H1 (cell line): ENCODE data around the gene SERPINF2. TPM values are rescaled to one million over a fixed set of nuclear protein-coding genes. Genes with fewer than 3 reads are reported as not detected.

Experiments used
- HDAC2 ChIP-seq, 2 experiments: fragments of 300-600 bp in 1 of 2; sonication (generic) in 1 of 2; IDR thresholded peaks; 2 replicates each; pipeline ENCODE4 v1.6.1; 2011 to 2012; ENCODE audit warnings: low read depth in 2 of 2, low read length in 2 of 2, mild to moderate bottlenecking in 2 of 2, moderate library complexity in 2 of 2, borderline replicate concordance in 1 of 2, inconsistent platforms in 1 of 2
- JUN ChIP-seq: IDR thresholded peaks from 2 replicates; pipeline ENCODE4 v1.6.1; 2011; ENCODE audit warnings: low read depth, mild to moderate bottlenecking, improper control_type of control experiment, low read length
- JUND ChIP-seq: IDR thresholded peaks from 2 replicates; pipeline ENCODE4 v1.6.1; 2011; ENCODE audit warnings: mild to moderate bottlenecking, improper control_type of control experiment, low read length
- POLR2A ChIP-seq, 2 experiments: IDR thresholded peaks; 1 replicate in 1 of 2; 2 replicates in 1 of 2; pipeline ENCODE4 v1.6.1; 2011; ENCODE audit warnings: low read depth in 2 of 2, low read length in 2 of 2, mild to moderate bottlenecking in 2 of 2; ENCODE audit errors: control extremely low read depth in 1 of 2
- RBBP5 ChIP-seq: IDR thresholded peaks from 2 replicates; pipeline ENCODE4 v1.7.1; 2012; ENCODE audit warnings: low read depth, mild to moderate bottlenecking, inconsistent platforms, low read length, moderate library complexity, borderline replicate concordance
- RNF2 ChIP-seq: fragments of 200-900, 300-1000 bp; sonication (generic); IDR thresholded peaks from 2 replicates; pipeline ENCODE4 v1.7.1; 2016; ENCODE audit warnings: borderline replicate concordance, low read depth, mild to moderate bottlenecking, antibody characterized with exemption, low read length; ENCODE audit not compliant: poor library complexity, severe bottlenecking; ENCODE audit errors: missing control alignments
- RXRA ChIP-seq: IDR thresholded peaks from 2 replicates; pipeline ENCODE4 v1.6.1; 2011; ENCODE audit warnings: low read depth, mild to moderate bottlenecking, low read length, moderate library complexity; ENCODE audit not compliant: insufficient read depth
- SAP30 ChIP-seq: fragments of 300-600 bp; sonication (generic); IDR thresholded peaks from 2 replicates; pipeline ENCODE4 v1.7.1; 2012; ENCODE audit warnings: low read length, moderate library complexity, mild to moderate bottlenecking, inconsistent platforms; ENCODE audit not compliant: insufficient read depth, insufficient replicate concordance
- SIX5 ChIP-seq: IDR thresholded peaks from 2 replicates; pipeline ENCODE4 v1.6.1; 2011; ENCODE audit warnings: mild to moderate bottlenecking, low read depth, low read length
- SRF ChIP-seq: IDR thresholded peaks from 2 replicates; pipeline ENCODE4 v1.6.1; 2011; ENCODE audit warnings: mild to moderate bottlenecking, low read depth, low read length, moderate library complexity
- TAF1 ChIP-seq: IDR thresholded peaks from 2 replicates; pipeline ENCODE4 v1.6.1; 2011; ENCODE audit warnings: mild to moderate bottlenecking, low read depth, low read length
- polyA plus RNA-seq, 7 experiments: library from polyadenylated mRNA; depleted of rRNA in 3 of 7; stranded (reverse) in 5 of 7; unstranded in 2 of 7; fragments of >200 nt in 5 of 7; fragments of 200-250 nt in 2 of 7; gene quantifications; 1 replicate in 5 of 7; 2 replicates in 1 of 7; 4 replicates in 1 of 7; pipeline versions ENCODE4 v1.2.1 to v1.2.3, GENCODE V29; 2011 to 2013; ENCODE audit warnings: missing spikeins in 2 of 7, mixed read lengths in 2 of 7
- total RNA-seq: library from RNA; stranded (reverse); fragmentation: NEBNext Ultra II Directional; extraction: Animal tissue kit (Norgen Biotek cat#: 25700); gene quantifications from 2 replicates; pipeline ENCODE4 v1.2.1, GENCODE V29; 2021
- TF ChIP-seq, protein P1 (sequence below): fragments of 300-600 bp; sonication (generic); IDR thresholded peaks from 2 replicates; pipeline ENCODE4 v1.7.1; 2012; ENCODE audit warnings: low read length, moderate library complexity, mild to moderate bottlenecking, inconsistent platforms; ENCODE audit not compliant: insufficient replicate concordance

The SERPINF2 gene
- total and polyA plus RNA-seq, 2 of the 8 experiments (the other 6 are each of a cell fraction or from before 2014, with no cell fraction given): 1.8 to 3.2 TPM

GRCh38 chr17:1802429-1802828, 59.8 kb downstream of the SERPINF2 start (continued):
- TF ChIP-seq, protein P1, sequence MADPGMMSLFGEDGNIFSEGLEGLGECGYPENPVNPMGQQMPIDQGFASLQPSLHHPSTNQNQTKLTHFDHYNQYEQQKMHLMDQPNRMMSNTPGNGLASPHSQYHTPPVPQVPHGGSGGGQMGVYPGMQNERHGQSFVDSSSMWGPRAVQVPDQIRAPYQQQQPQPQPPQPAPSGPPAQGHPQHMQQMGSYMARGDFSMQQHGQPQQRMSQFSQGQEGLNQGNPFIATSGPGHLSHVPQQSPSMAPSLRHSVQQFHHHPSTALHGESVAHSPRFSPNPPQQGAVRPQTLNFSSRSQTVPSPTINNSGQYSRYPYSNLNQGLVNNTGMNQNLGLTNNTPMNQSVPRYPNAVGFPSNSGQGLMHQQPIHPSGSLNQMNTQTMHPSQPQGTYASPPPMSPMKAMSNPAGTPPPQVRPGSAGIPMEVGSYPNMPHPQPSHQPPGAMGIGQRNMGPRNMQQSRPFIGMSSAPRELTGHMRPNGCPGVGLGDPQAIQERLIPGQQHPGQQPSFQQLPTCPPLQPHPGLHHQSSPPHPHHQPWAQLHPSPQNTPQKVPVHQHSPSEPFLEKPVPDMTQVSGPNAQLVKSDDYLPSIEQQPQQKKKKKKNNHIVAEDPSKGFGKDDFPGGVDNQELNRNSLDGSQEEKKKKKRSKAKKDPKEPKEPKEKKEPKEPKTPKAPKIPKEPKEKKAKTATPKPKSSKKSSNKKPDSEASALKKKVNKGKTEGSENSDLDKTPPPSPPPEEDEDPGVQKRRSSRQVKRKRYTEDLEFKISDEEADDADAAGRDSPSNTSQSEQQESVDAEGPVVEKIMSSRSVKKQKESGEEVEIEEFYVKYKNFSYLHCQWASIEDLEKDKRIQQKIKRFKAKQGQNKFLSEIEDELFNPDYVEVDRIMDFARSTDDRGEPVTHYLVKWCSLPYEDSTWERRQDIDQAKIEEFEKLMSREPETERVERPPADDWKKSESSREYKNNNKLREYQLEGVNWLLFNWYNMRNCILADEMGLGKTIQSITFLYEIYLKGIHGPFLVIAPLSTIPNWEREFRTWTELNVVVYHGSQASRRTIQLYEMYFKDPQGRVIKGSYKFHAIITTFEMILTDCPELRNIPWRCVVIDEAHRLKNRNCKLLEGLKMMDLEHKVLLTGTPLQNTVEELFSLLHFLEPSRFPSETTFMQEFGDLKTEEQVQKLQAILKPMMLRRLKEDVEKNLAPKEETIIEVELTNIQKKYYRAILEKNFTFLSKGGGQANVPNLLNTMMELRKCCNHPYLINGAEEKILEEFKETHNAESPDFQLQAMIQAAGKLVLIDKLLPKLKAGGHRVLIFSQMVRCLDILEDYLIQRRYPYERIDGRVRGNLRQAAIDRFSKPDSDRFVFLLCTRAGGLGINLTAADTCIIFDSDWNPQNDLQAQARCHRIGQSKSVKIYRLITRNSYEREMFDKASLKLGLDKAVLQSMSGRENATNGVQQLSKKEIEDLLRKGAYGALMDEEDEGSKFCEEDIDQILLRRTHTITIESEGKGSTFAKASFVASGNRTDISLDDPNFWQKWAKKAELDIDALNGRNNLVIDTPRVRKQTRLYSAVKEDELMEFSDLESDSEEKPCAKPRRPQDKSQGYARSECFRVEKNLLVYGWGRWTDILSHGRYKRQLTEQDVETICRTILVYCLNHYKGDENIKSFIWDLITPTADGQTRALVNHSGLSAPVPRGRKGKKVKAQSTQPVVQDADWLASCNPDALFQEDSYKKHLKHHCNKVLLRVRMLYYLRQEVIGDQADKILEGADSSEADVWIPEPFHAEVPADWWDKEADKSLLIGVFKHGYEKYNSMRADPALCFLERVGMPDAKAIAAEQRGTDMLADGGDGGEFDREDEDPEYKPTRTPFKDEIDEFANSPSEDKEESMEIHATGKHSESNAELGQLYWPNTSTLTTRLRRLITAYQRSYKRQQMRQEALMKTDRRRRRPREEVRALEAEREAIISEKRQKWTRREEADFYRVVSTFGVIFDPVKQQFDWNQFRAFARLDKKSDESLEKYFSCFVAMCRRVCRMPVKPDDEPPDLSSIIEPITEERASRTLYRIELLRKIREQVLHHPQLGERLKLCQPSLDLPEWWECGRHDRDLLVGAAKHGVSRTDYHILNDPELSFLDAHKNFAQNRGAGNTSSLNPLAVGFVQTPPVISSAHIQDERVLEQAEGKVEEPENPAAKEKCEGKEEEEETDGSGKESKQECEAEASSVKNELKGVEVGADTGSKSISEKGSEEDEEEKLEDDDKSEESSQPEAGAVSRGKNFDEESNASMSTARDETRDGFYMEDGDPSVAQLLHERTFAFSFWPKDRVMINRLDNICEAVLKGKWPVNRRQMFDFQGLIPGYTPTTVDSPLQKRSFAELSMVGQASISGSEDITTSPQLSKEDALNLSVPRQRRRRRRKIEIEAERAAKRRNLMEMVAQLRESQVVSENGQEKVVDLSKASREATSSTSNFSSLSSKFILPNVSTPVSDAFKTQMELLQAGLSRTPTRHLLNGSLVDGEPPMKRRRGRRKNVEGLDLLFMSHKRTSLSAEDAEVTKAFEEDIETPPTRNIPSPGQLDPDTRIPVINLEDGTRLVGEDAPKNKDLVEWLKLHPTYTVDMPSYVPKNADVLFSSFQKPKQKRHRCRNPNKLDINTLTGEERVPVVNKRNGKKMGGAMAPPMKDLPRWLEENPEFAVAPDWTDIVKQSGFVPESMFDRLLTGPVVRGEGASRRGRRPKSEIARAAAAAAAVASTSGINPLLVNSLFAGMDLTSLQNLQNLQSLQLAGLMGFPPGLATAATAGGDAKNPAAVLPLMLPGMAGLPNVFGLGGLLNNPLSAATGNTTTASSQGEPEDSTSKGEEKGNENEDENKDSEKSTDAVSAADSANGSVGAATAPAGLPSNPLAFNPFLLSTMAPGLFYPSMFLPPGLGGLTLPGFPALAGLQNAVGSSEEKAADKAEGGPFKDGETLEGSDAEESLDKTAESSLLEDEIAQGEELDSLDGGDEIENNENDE: no peak
- TF ChIP-seq SAP30 (no peak), RNF2 (no peak), POLR2A (IDR thresholded peaks at IDR 0.05; ENCODE audit: control extremely low read depth in 1 of 2, low read depth in 2 of 2, low read length in 2 of 2) (no peak), JUND (no peak), TAF1 (no peak), SRF (no peak), RXRA (no peak), JUN (no peak), HDAC2 (IDR thresholded peaks at IDR 0.05; ENCODE audit: borderline replicate concordance in 1 of 2, low read depth in 2 of 2, low read length in 2 of 2) (no peak), SIX5 (no peak), RBBP5 (no peak)
